GM12873 (cell line): Measurements from ENCODE around the gene FGF2.

Source experiments
- CTCF ChIP-seq: IDR thresholded peaks from 2 replicates; pipeline ENCODE4 v1.5.1; 2012; ENCODE audit warnings: low read depth, mild to moderate bottlenecking, moderate library complexity, low read length, control low read depth; ENCODE audit not compliant: insufficient read depth; ENCODE audit errors: missing control alignments

The FGF2 gene

GRCh38 chr4:122842984-122843531, 16.4 kb downstream of the FGF2 start:
- no peak for TF ChIP-seq CTCF

GRCh38 chr4:122845066-122845465, 18.4 kb downstream of the FGF2 start:
- no peak for TF ChIP-seq CTCF

GRCh38 chr4:122845760-122846159, 19.1 kb downstream of the FGF2 start:
- TF ChIP-seq CTCF: no peak

GRCh38 chr4:122847931-122848330, 21.3 kb downstream of the FGF2 start:
- TF ChIP-seq CTCF: no peak

- no peak for TF ChIP-seq CTCF
These were observed 24.9 kb downstream of the FGF2 start for GRCh38 chr4:122851568-122851967.

- TF ChIP-seq CTCF: no peak
These were observed 28.1 kb downstream of the FGF2 start for GRCh38 chr4:122854447-122855352.

GRCh38 chr4:122855353-122855890, 28.8 kb downstream of the FGF2 start:
- TF ChIP-seq CTCF: no peak
